ENCODE results near the gene PRSS57. TPM values are rescaled to one million over a fixed set of nuclear protein-coding genes. Genes with fewer than 3 reads are reported as not detected.

The PRSS57 gene
- total RNA-seq, 1 experiment from 2014 or later, result not detected

- H3K4me1 ChIP-seq (ENCODE audit: low read length), result peaks cover 14% of the 10 kb centered on the region
- no peaks in the 10 kb centered on the region for H3K79me2 ChIP-seq (ENCODE audit: low read length)
- peaks cover 20% of the 10 kb centered on the region; the same call in 1 of the 2 replicates for H4K20me1 ChIP-seq (ENCODE audit: insufficient read depth, low read depth, low read length)
- H3K9me2 ChIP-seq (replicated peaks; ENCODE audit: insufficient read depth, low read length), result no peaks in the 10 kb centered on the region
- H3K27me3 ChIP-seq (ENCODE audit: low read length), result no peaks in the 10 kb centered on the region
- DNase-seq, result peak; percentile 53
- no peak overlapping the region for H2AFZ ChIP-seq (ENCODE audit: low read length)
- no peaks in the 10 kb centered on the region for H3K9me3 ChIP-seq (ENCODE audit: low read length)
- no peak overlapping the region for H3K9ac ChIP-seq (ENCODE audit: low read length)
- H3K36me3 ChIP-seq (ENCODE audit: insufficient read depth, low read length), result no peaks in the 10 kb centered on the region
- H3K4me3 ChIP-seq (ENCODE audit: low read length), result no peak overlapping the region
- H3K27ac ChIP-seq (ENCODE audit: low read length), result no peak overlapping the region
- no peak overlapping the region for H3K4me2 ChIP-seq (ENCODE audit: low read depth, low read length, poor library complexity, severe bottlenecking)
Measured at GRCh38 chr19:644789-645188, 50.5 kb downstream of the PRSS57 start.

GRCh38 chr19:644363-644762 is 50.9 kb downstream of the PRSS57 start:
- no peaks in the 10 kb centered on the region for H3K36me3 ChIP-seq (ENCODE audit: insufficient read depth, low read length)
- no peak overlapping the region for H3K9ac ChIP-seq (ENCODE audit: low read length)

GRCh38 chr19:643736-644135 is 51.5 kb downstream of the PRSS57 start:
- H3K27me3 ChIP-seq (ENCODE audit: low read length), result no peaks in the 10 kb centered on the region
- no peak overlapping the region for H2AFZ ChIP-seq (ENCODE audit: low read length)
- no peak for DNase-seq

More at GRCh38 chr19:644363-644762, 50.9 kb downstream of the PRSS57 start:
- Histone ChIP-seq H2AFZ (ENCODE audit: low read length) (no peak overlapping the region), H3K4me3 (ENCODE audit: low read length) (no peak overlapping the region), H3K9me3 (ENCODE audit: low read length) (no peaks in the 10 kb centered on the region), H3K27me3 (ENCODE audit: low read length) (no peaks in the 10 kb centered on the region), H3K27ac (ENCODE audit: low read length) (no peak overlapping the region), H3K9me2 (replicated peaks; ENCODE audit: insufficient read depth, low read length) (no peaks in the 10 kb centered on the region), H4K20me1 (ENCODE audit: insufficient read depth, low read depth, low read length) (peaks cover 17% of the 10 kb centered on the region; the same call in 1 of the 2 replicates), H3K4me1 (ENCODE audit: low read length) (peaks cover 15% of the 10 kb centered on the region), H3K79me2 (ENCODE audit: low read length) (no peaks in the 10 kb centered on the region), H3K4me2 (ENCODE audit: low read depth, low read length, poor library complexity, severe bottlenecking) (no peak overlapping the region)
- DNase-seq, result no peak

GRCh38 chr19:642767-643727 is 52.2 kb downstream of the PRSS57 start:
- H3K27ac ChIP-seq (ENCODE audit: low read length), result no peak overlapping the region
- peaks cover 26% of the 10 kb centered on the region; the same call in 1 of the 2 replicates for H4K20me1 ChIP-seq (ENCODE audit: insufficient read depth, low read depth, low read length)
- H3K4me1 ChIP-seq (ENCODE audit: low read length), result peaks cover 18% of the 10 kb centered on the region
- no peak overlapping the region for H3K9ac ChIP-seq (ENCODE audit: low read length)
- H3K36me3 ChIP-seq (ENCODE audit: insufficient read depth, low read length), result no peaks in the 10 kb centered on the region
- H3K27me3 ChIP-seq (ENCODE audit: low read length), result no peaks in the 10 kb centered on the region
- no peaks in the 10 kb centered on the region for H3K79me2 ChIP-seq (ENCODE audit: low read length)
- H3K4me3 ChIP-seq (ENCODE audit: low read length), result no peak overlapping the region
- no peak for DNase-seq
- H3K4me2 ChIP-seq (ENCODE audit: low read depth, low read length, poor library complexity, severe bottlenecking), result no peak overlapping the region
- no peaks in the 10 kb centered on the region for H3K9me2 ChIP-seq (replicated peaks; ENCODE audit: insufficient read depth, low read length)
- no peak overlapping the region for H2AFZ ChIP-seq (ENCODE audit: low read length)
- no peaks in the 10 kb centered on the region for H3K9me3 ChIP-seq (ENCODE audit: low read length)

More at GRCh38 chr19:643736-644135, 51.5 kb downstream of the PRSS57 start:
- Histone ChIP-seq H3K9ac (ENCODE audit: low read length) (no peak overlapping the region), H3K4me3 (ENCODE audit: low read length) (no peak overlapping the region), H3K36me3 (ENCODE audit: insufficient read depth, low read length) (no peaks in the 10 kb centered on the region), H3K4me1 (ENCODE audit: low read length) (peaks cover 18% of the 10 kb centered on the region), H3K4me2 (ENCODE audit: low read depth, low read length, poor library complexity, severe bottlenecking) (no peak overlapping the region), H3K27ac (ENCODE audit: low read length) (no peak overlapping the region), H3K79me2 (ENCODE audit: low read length) (no peaks in the 10 kb centered on the region), H4K20me1 (ENCODE audit: insufficient read depth, low read depth, low read length) (peaks cover 21% of the 10 kb centered on the region; the same call in 1 of the 2 replicates), H3K9me3 (ENCODE audit: low read length) (no peaks in the 10 kb centered on the region), H3K9me2 (replicated peaks; ENCODE audit: insufficient read depth, low read length) (no peaks in the 10 kb centered on the region)

- Histone ChIP-seq H3K36me3 (ENCODE audit: insufficient read depth, low read length) (no peaks in the 10 kb centered on the region), H3K27me3 (ENCODE audit: low read length) (no peaks in the 10 kb centered on the region), H2AFZ (ENCODE audit: low read length) (no peak overlapping the region), H4K20me1 (ENCODE audit: insufficient read depth, low read depth, low read length) (peaks cover 26% of the 10 kb centered on the region; the same call in 1 of the 2 replicates), H3K9me2 (replicated peaks; ENCODE audit: insufficient read depth, low read length) (no peaks in the 10 kb centered on the region), H3K4me3 (ENCODE audit: low read length) (no peak overlapping the region), H3K9ac (ENCODE audit: low read length) (no peak overlapping the region), H3K4me1 (ENCODE audit: low read length) (peaks cover 18% of the 10 kb centered on the region), H3K9me3 (ENCODE audit: low read length) (no peaks in the 10 kb centered on the region), H3K27ac (ENCODE audit: low read length) (no peak overlapping the region), H3K79me2 (ENCODE audit: low read length) (no peaks in the 10 kb centered on the region), H3K4me2 (ENCODE audit: low read depth, low read length, poor library complexity, severe bottlenecking) (no peak overlapping the region)
- no peak for DNase-seq
Measured at GRCh38 chr19:641702-642101, 53.5 kb downstream of the PRSS57 start.

- Histone ChIP-seq H3K9me2 (replicated peaks; ENCODE audit: insufficient read depth, low read length) (no peaks in the 10 kb centered on the region), H3K27ac (ENCODE audit: low read length) (no peak overlapping the region), H3K9ac (ENCODE audit: low read length) (no peak overlapping the region), H3K4me1 (ENCODE audit: low read length) (peaks cover 18% of the 10 kb centered on the region), H4K20me1 (ENCODE audit: insufficient read depth, low read depth, low read length) (peaks cover 24% of the 10 kb centered on the region; the same call in 1 of the 2 replicates), H3K4me2 (ENCODE audit: low read depth, low read length, poor library complexity, severe bottlenecking) (no peak overlapping the region), H3K27me3 (ENCODE audit: low read length) (no peaks in the 10 kb centered on the region), H3K4me3 (ENCODE audit: low read length) (no peak overlapping the region), H3K79me2 (ENCODE audit: low read length) (no peaks in the 10 kb centered on the region), H3K9me3 (ENCODE audit: low read length) (no peaks in the 10 kb centered on the region), H2AFZ (ENCODE audit: low read length) (no peak overlapping the region), H3K36me3 (ENCODE audit: insufficient read depth, low read length) (no peaks in the 10 kb centered on the region)
- no peak for DNase-seq
Measured at GRCh38 chr19:640606-641189, 54.6 kb downstream of the PRSS57 start.

GRCh38 chr19:640161-640558 is 55.1 kb downstream of the PRSS57 start:
- H4K20me1 ChIP-seq (ENCODE audit: insufficient read depth, low read depth, low read length), result peaks cover 22% of the 10 kb centered on the region; the same call in 1 of the 2 replicates
- no peaks in the 10 kb centered on the region for H3K36me3 ChIP-seq (ENCODE audit: insufficient read depth, low read length)
- no peaks in the 10 kb centered on the region for H3K9me2 ChIP-seq (replicated peaks; ENCODE audit: insufficient read depth, low read length)
- no peak overlapping the region for H2AFZ ChIP-seq (ENCODE audit: low read length)
- no peaks in the 10 kb centered on the region for H3K9me3 ChIP-seq (ENCODE audit: low read length)
- H3K4me3 ChIP-seq (ENCODE audit: low read length), result no peak overlapping the region; the same call in 1 of the 2 replicates
- no peaks in the 10 kb centered on the region for H3K79me2 ChIP-seq (ENCODE audit: low read length)
- H3K4me1 ChIP-seq (ENCODE audit: low read length), result peaks cover 18% of the 10 kb centered on the region
- peak overlapping the region; percentile 35 for H3K4me2 ChIP-seq (ENCODE audit: low read depth, low read length, poor library complexity, severe bottlenecking)
- no peak for DNase-seq
- no peak overlapping the region for H3K27ac ChIP-seq (ENCODE audit: low read length)
- no peak overlapping the region for H3K9ac ChIP-seq (ENCODE audit: low read length)
- no peaks in the 10 kb centered on the region for H3K27me3 ChIP-seq (ENCODE audit: low read length)
